Natural killer cell (primary cell): ENCODE measurements around the gene ANKRD30A. TPM values are rescaled to one million over a fixed set of nuclear protein-coding genes. Genes with fewer than 3 reads are reported as not detected.
"Not testable (repeated sequence)": the region's sequence is repeated elsewhere in the genome, so short reads cannot be mapped to it uniquely, and the experiment has no call there.

Experiments
- ATAC-seq, 3 donors: fragments of 150-1000 bp in 2 of 3; fragments of 200-7000 bp in 1 of 3; cut with Tn5 transposase; 1 replicate in 1 of 3; 2 replicates in 2 of 3; pipeline ENCODE4 v1.10.0; 2021; ENCODE audit warnings: mild to moderate bottlenecking in 2 of 3, moderate library complexity in 2 of 3
- DNase-seq, 2 donors: peaks; one replicate each; pipeline versions ENCODE4 v3.0.0 to v3.0.0-alpha.2; 2013 to 2021; ENCODE audit warnings: mixed read lengths in 1 of 2
- H3K27ac ChIP-seq: one replicate; pipeline ENCODE4 v1.5.1; 2013; ENCODE audit warnings: mild to moderate bottlenecking, low read length
- H3K27me3 ChIP-seq: one replicate; pipeline ENCODE4 v1.6.1; 2013; ENCODE audit warnings: low read length; ENCODE audit not compliant: control insufficient read depth, insufficient read depth
- H3K36me3 ChIP-seq: one replicate; pipeline ENCODE4 v1.6.1; 2013; ENCODE audit warnings: low read length; ENCODE audit not compliant: control insufficient read depth, insufficient read depth
- H3K4me1 ChIP-seq: one replicate; pipeline ENCODE4 v1.6.1; 2013; ENCODE audit warnings: low read length; ENCODE audit not compliant: control insufficient read depth, insufficient read depth
- H3K4me3 ChIP-seq: one replicate; pipeline ENCODE4 v1.5.1; 2013; ENCODE audit warnings: low read length
- H3K9me3 ChIP-seq: one replicate; pipeline ENCODE4 v1.6.1; 2013; ENCODE audit warnings: low read length; ENCODE audit not compliant: control insufficient read depth, insufficient read depth
- H3K27ac Mint-ChIP-seq, 2 donors: one replicate each; pipeline ENCODE4 v1.8.0; 2022; ENCODE audit warnings: mild to moderate bottlenecking in 2 of 2, mixed read lengths in 2 of 2, moderate library complexity in 1 of 2
- H3K27me3 Mint-ChIP-seq, 2 donors: one replicate each; pipeline ENCODE4 v1.8.0; 2022; ENCODE audit warnings: low read depth in 2 of 2, mixed read lengths in 2 of 2
- H3K36me3 Mint-ChIP-seq: one replicate; pipeline ENCODE4 v1.8.0; 2022; ENCODE audit warnings: mixed read lengths
- H3K4me1 Mint-ChIP-seq, 2 donors: one replicate each; pipeline ENCODE4 v1.8.0; 2022; ENCODE audit warnings: mixed read lengths in 2 of 2
- H3K4me3 Mint-ChIP-seq: one replicate; pipeline ENCODE4 v1.8.0; 2022; ENCODE audit warnings: mild to moderate bottlenecking, moderate library complexity, mixed read lengths
- H3K9me3 Mint-ChIP-seq, 2 donors: one replicate each; pipeline ENCODE4 v1.8.0; 2022; ENCODE audit warnings: mixed read lengths in 2 of 2
- CTCF ChIP-seq: fragments of 200-600 bp; IDR thresholded peaks from one replicate; pipeline ENCODE4 v1.8.0; 2022; ENCODE audit warnings: antibody characterized with exemption
- WGBS: methylation state at CpG from one replicate; pipeline ENCODE4 v1.1.7; 2013; ENCODE audit warnings: missing lambda C conversion rate; ENCODE audit not compliant: insufficient coverage; 5-methylcytosine and 5-hydroxymethylcytosine counted together
- intact Hi-C: fragments of 100-400 bp; cut with micrococcal nuclease; formaldehyde crosslinking; loops from one replicate; pipeline ENCODE4 v1.14.2; 2022
- total RNA-seq, 4 donors: library from RNA; stranded (reverse); fragments of 120-200 nt in 1 of 4; gene quantifications; one replicate each; pipeline versions ENCODE4 v1.2.3 to v1.2.4, GENCODE V29; 2013 to 2022

The ANKRD30A gene
- total RNA-seq, 3 donors from 2014 or later (not counting 1 experiment from before 2014, with no cell fraction given) = not detected

- H3K36me3 ChIP-seq, DNase-seq, H3K9me3 Mint-ChIP-seq, H3K27me3 ChIP-seq, H3K27ac Mint-ChIP-seq, H3K27me3 Mint-ChIP-seq, H3K4me3 ChIP-seq, H3K4me1 ChIP-seq, H3K9me3 ChIP-seq, H3K36me3 Mint-ChIP-seq, intact Hi-C loops, H3K4me1 Mint-ChIP-seq, ATAC-seq, H3K4me3 Mint-ChIP-seq, H3K27ac ChIP-seq: not testable (repeated sequence)
- WGBS = 91% methylated on average over 9 of the region's 13 CpGs
Measured at GRCh38 chr10:37171945-37172344, 46.5 kb downstream of the ANKRD30A start.

GRCh38 chr10:37178296-37178695, 52.9 kb downstream of the ANKRD30A start:
- H3K4me3 ChIP-seq, H3K36me3 Mint-ChIP-seq, H3K36me3 ChIP-seq, intact Hi-C loops, H3K27ac Mint-ChIP-seq, H3K4me1 Mint-ChIP-seq, ATAC-seq, H3K27me3 Mint-ChIP-seq, H3K4me1 ChIP-seq, H3K9me3 Mint-ChIP-seq, DNase-seq, H3K9me3 ChIP-seq, H3K4me3 Mint-ChIP-seq, H3K27ac ChIP-seq, H3K27me3 ChIP-seq: not testable (repeated sequence)
- 66% methylated on average over 4 of the region's 4 CpGs for WGBS

GRCh38 chr10:37182719-37183118, 57.3 kb downstream of the ANKRD30A start:
- DNase-seq, H3K27me3 ChIP-seq, H3K36me3 Mint-ChIP-seq, H3K4me3 ChIP-seq, H3K27me3 Mint-ChIP-seq, H3K4me3 Mint-ChIP-seq, H3K27ac Mint-ChIP-seq, H3K4me1 Mint-ChIP-seq, H3K27ac ChIP-seq, intact Hi-C loops, H3K4me1 ChIP-seq, H3K36me3 ChIP-seq, H3K9me3 ChIP-seq, H3K9me3 Mint-ChIP-seq, ATAC-seq: not testable (repeated sequence)
- WGBS = no CpG with 5 or more reads among the region's 11 CpGs

- no peak for TF ChIP-seq CTCF
- no peaks in the 10 kb centered on the region for H3K36me3 ChIP-seq
- Mint-ChIP-seq H3K9me3 (peaks cover 23 to 25% of the 10 kb centered on the region in 2 donors), H3K27me3 (no peaks in the 10 kb centered on the region), H3K4me1 (no peaks in the 10 kb centered on the region), H3K27ac (no peak overlapping the region), H3K36me3 (peaks cover 12% of the 10 kb centered on the region), H3K4me3 (no peak overlapping the region)
- no peak for ATAC-seq
- intact Hi-C loops = no loop called here
- H3K9me3 ChIP-seq = peaks cover 3% of the 10 kb centered on the region
- no peak overlapping the region for H3K27ac ChIP-seq
- H3K4me1 ChIP-seq = no peaks in the 10 kb centered on the region
- no peaks in the 10 kb centered on the region for H3K27me3 ChIP-seq
- no peak overlapping the region for H3K4me3 ChIP-seq
- WGBS = 85% methylated on average over 2 of the region's 3 CpGs
- no peak for DNase-seq
Measured at GRCh38 chr10:37206132-37206531, 80.7 kb downstream of the ANKRD30A start.

- Histone ChIP-seq H3K4me1 (no peaks in the 10 kb centered on the region), H3K4me3 (no peak overlapping the region), H3K36me3 (no peaks in the 10 kb centered on the region), H3K27me3 (no peaks in the 10 kb centered on the region), H3K27ac (no peak overlapping the region), H3K9me3 (no peaks in the 10 kb centered on the region)
- Mint-ChIP-seq H3K9me3 (peaks cover 16 to 27% of the 10 kb centered on the region in 2 donors), H3K4me1 (no peaks in the 10 kb centered on the region), H3K27me3 (no peaks in the 10 kb centered on the region), H3K4me3 (no peak overlapping the region), H3K36me3 (peaks cover 7% of the 10 kb centered on the region), H3K27ac (no peak overlapping the region)
- ATAC-seq = no peak
- intact Hi-C loops = no loop called here
- no peak for TF ChIP-seq CTCF
- no CpG with 5 or more reads among the region's 1 CpG for WGBS
- no peak for DNase-seq
Measured at GRCh38 chr10:37220866-37221265, 95.5 kb downstream of the ANKRD30A start.
